ENCODE measurements around the gene OPHN1.

The OPHN1 gene

DNA sequence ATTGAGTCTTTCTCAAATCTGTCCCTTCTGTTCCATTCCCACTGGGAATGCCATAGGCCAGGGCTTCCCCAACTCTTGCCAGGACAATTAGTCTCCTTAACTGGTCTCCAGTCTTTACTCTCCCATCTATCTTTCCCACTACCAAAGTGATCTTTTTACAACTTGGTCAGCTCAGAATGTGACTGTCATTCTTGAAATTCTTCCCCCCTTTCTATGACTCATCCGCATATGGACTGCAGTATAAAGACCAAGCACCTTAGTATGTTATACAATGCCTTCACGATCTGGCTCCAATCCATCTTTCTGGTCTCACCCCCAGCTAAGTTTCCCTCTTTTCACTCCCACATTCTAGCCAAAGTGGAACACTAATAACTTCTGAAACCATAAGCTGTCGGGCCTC lies 383.8 kb downstream of the OPHN1 start:
- no peak for DNase-seq

DNA sequence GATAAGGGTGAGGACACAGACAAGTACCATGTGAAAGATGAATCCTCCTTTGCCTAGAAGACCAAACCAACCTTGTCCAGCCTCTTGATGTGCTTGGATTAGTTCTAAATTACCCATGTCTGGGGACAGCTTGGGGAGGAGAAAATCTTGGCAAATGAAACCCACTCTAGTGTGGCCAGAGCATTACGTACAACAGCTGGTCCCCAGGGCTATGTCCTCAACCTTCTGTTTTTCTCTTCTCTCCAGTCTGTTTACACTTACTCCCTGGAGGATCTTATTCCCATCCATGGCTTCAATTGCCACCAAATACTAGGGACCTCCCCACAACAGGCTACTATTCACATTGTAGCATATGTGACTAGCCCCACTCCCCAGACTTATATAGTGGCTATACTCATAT lies 384.5 kb downstream of the OPHN1 start:
- DNase-seq: no peak

DNA sequence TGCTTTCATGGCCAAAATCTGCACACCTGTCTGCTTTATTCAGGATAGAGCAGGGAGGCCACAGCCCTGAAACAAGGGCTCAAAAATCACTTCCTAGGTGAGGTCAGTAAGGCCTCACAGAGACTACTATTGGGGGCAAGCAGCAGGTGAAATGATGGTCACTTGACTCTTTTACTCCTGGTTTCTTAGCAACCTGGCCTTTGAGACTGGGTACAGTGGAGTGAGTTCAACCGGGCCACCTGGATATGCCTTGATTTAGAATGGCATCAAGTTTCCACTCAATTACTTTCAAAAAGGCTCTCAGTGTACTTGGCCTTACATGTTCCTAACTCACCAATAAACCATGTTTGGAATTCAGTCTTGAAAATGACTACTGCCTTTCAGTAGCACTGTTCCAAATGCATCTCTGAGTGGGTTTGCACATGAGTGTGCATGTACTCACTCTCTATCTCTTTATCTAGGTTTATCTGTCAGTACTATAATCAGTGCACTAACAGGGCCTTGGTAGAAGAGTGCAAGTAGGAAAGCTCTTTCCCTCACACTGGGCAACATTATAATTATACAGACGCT lies 388.2 kb downstream of the OPHN1 start:
- DNase-seq: no peak

DNA sequence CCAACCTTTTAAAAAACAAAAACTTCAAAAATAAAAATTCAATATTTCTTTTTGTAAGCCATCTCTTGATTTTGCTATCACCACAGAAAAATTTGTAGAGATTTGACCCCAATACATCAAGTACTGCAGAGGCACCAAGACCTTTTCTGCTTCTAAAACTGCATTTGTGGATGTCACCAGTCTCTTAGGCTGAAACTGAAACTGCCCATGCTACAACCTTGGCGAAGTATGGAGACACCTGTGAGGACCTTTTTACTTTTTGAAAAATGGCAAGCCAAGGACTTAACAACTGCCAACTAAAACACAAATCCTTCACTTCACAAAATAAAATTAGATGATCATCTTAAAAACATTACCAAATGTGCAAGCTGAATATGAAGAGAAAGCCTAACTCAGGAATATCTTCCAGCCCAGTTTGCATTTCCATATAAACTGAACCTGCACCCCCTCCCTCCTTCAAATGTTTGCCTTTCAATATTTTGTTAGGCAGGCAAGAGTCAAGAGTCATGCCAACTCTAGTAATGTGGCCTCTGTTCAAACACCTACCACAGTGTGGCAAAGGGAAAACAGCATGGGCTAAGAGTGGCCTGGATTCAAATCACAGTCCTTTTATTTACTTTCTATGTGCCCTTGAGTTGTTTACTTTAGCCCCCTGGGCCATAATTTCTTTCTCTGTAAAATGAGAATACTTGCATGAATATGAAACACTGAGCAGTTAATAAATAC lies 389.4 kb downstream of the OPHN1 start:
- no peak for DNase-seq

DNA sequence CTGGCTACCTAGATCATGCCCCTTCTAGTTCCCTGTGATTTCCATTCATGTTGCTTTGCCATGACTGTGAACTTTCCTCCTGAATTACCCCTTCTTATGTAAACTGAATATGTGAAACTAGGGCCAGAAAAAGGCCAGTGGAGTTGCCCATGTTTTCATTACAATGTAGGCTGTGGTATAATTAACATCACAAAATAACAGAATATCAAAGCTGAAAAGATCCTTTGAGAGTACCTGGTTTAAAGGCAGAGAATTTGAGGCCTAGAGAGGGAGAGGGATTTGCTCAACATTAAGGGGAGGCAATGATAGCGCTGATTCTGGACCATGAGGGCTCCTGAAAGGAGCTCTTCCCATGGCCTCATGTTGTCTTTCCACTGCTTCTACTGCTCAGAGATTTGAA lies 392.2 kb downstream of the OPHN1 start:
- no peak for DNase-seq

DNA sequence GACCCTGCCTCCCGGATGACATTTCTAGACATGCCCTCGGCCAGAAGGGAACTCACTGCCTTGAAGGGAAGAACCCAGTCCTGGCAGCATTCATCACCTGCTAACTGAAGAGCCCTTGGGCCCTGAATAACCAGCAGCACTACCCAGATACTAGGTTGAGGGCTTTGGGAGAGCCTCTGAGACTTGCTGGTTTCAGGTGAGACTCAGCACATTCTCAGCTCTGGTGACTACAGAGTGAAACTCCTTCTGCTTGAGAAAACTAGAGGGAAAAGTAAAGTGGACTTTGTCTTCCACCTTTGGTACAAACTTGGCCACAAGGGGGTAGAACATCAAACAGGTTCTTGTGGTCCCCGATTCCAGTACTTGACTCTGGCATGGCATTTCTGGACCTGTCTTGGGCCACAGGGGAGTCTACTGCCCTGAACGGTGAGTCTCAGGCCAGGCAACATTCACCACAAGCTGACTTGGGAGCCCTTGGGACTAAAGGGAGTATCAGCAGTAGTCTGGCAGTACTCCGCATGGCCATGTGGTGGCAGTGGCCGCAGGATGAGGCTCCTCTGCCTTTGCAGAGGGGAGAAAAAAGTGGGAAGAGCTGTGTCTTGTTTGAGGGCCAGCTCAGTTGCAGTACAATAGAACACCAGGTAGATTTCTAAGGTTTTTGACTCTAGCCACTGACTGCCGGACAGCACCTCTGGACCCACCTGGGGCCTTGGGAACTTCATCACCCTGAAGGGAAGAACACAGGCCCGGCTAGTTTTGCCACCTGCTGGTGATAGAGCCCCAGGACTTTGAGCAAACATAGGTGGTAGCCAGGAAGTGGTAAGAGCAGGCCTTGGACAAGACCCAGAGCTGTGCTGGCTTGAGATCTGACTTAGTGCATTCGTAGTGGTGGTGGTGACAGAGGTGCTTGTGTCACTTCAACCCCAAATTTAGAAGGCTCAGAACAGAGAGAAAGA lies 414.8 kb downstream of the OPHN1 start:
- peak in 1 of 2 donors; percentile 4 for DNase-seq

DNA sequence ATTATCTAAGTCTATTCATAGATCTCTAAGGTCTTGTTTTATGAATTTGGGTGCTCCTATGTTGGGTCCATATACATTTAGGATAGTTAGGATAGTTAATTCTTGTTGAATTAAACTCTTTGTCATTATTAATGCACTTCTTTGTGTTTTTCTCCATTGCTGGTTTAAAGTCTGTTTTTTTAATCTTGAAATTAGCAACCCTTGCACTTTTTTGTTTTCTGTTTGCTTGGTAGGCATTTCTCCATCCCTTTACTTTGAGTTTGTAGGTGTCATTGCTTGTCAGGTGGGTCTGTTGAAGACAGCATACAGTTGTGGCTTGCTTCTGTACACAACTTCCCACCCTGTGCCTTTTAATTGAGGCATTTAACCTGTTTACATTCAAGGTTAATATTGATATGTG lies 434.8 kb downstream of the OPHN1 start:
- DNase-seq: no peak

Measured in stimulated activated CD4-positive, alpha-beta T cell treated with anti-CD3 and anti-CD28 coated beads, Interleukin-2, amount 100 ng/mL, for 24 hours (primary cell).